MCF 10A (cell line): ENCODE results near the gene CD8B. TPM values are rescaled to one million over a fixed set of nuclear protein-coding genes. Genes with fewer than 3 reads are reported as not detected.

Source experiments
- BruUV-seq: library from RNA; stranded (reverse); fragments of 400-500 nt; replicated peaks from 2 replicates; lab custom pipeline; 2021; lab: Mats Ljungman, UMichigan
- CTCF ChIA-PET: fragments of 300-600 bp; sonication (Branson Sonifier 250); formaldehyde crosslinking; extraction: SDS; loops from one replicate; lab custom pipeline; 2021; ENCODE audit warnings: antibody characterized with exemption, inconsistent platforms; lab: Yijun Ruan, JAX
- POLR2A ChIA-PET: fragments of 300-600, 350-650 bp; sonication (Branson Sonifier 250); formaldehyde crosslinking; extraction: SDS; loops from one replicate; lab custom pipeline; 2020; ENCODE audit warnings: antibody characterized with exemption, inconsistent platforms; lab: Yijun Ruan, JAX
- DNase-seq: peaks from one replicate; pipeline ENCODE4 v3.0.0-alpha.2; 2018; ENCODE audit not compliant: unreplicated experiment
- H3K27ac Mint-ChIP-seq: one replicate; pipeline ENCODE4 v1.8.0; 2022; ENCODE audit warnings: mild to moderate bottlenecking, low read depth, mixed read lengths; ENCODE audit not compliant: unreplicated experiment
- H3K27me3 Mint-ChIP-seq: one replicate; pipeline ENCODE4 v1.8.0; 2022; ENCODE audit warnings: mixed read lengths; ENCODE audit not compliant: insufficient read depth, unreplicated experiment
- H3K36me3 Mint-ChIP-seq: one replicate; pipeline ENCODE4 v1.8.0; 2022; ENCODE audit warnings: mild to moderate bottlenecking, moderate library complexity, mixed read lengths; ENCODE audit not compliant: insufficient read depth, unreplicated experiment
- H3K4me1 Mint-ChIP-seq: one replicate; pipeline ENCODE4 v1.8.0; 2022; ENCODE audit warnings: mixed read lengths; ENCODE audit not compliant: insufficient read depth, unreplicated experiment
- H3K4me3 Mint-ChIP-seq: one replicate; pipeline ENCODE4 v1.8.0; 2022; ENCODE audit warnings: mild to moderate bottlenecking, moderate library complexity, mixed read lengths; ENCODE audit not compliant: unreplicated experiment
- H3K9me3 Mint-ChIP-seq: one replicate; pipeline ENCODE4 v1.8.0; 2022; ENCODE audit warnings: mixed read lengths; ENCODE audit not compliant: unreplicated experiment
- CTCF ChIP-seq: fragments of 200-600 bp; IDR thresholded peaks from one replicate; pipeline ENCODE4 v1.8.0; 2022; ENCODE audit warnings: antibody characterized with exemption, mild to moderate bottlenecking; ENCODE audit not compliant: unreplicated experiment
- intact Hi-C: fragments of 100-400 bp; cut with micrococcal nuclease; formaldehyde crosslinking; loops from 2 replicates; pipeline ENCODE4 v1.14.1; 2022
- total RNA-seq: library from RNA; stranded (reverse); gene quantifications from 2 replicates; pipeline ENCODE4 v1.2.3, GENCODE V29; 2022

The CD8B gene
- total RNA-seq, 1 experiment from 2014 or later, result not detected

GRCh38 chr2:86768189-86768949 lies 93.3 kb downstream of the CD8B start:
- intact Hi-C loops, result no loop called here
- Mint-ChIP-seq H3K4me3 (no peak overlapping the region), H3K27ac (no peak overlapping the region), H3K4me1 (no peaks in the 10 kb centered on the region), H3K27me3 (no peaks in the 10 kb centered on the region), H3K9me3 (no peaks in the 10 kb centered on the region), H3K36me3 (peaks cover 65% of the 10 kb centered on the region)
- no TSS peak for BruUV-seq
- no peak for TF ChIP-seq CTCF
- CTCF ChIA-PET, result no interaction called here
- POLR2A ChIA-PET, result no interaction called here
- DNase-seq, result no peak

Other genes with a start within 250 kb of the CD8B start
- 12.4 and 18.4 TPM in 2 replicates for gene RNF103, start 238.0 kb downstream of the CD8B start, total RNA-seq
- 41.0 and 46.7 TPM in 2 replicates for gene RMND5A, start 141.6 kb downstream of the CD8B start, total RNA-seq
- not detected in 2 replicates for gene CD8A, start 71.0 kb downstream of the CD8B start, total RNA-seq
- 0.12 and 0.23 TPM in 2 replicates for gene RGPD1, start 80.2 kb upstream of the CD8B start, total RNA-seq
- 0.74 and 0.84 TPM in 2 replicates for gene PLGLB1, start 160.0 kb upstream of the CD8B start, total RNA-seq